GM06990 (cell line): ENCODE results near the gene FBF1.

Experiments
- DNase-seq: peaks from one replicate; pipeline ENCODE4 v3.0.0-alpha.2; 2011; ENCODE audit not compliant: insufficient read length; ENCODE audit errors: extremely low read depth
- H3K27me3 ChIP-seq: replicated peaks from 2 replicates; pipeline ENCODE4 v1.6.0; 2011; ENCODE audit warnings: low read length; ENCODE audit not compliant: control insufficient read depth, insufficient read depth
- H3K36me3 ChIP-seq: 2 replicates; pipeline ENCODE4 v1.5.1; 2011; ENCODE audit warnings: low read length; ENCODE audit not compliant: control insufficient read depth, insufficient read depth
- H3K4me3 ChIP-seq: replicated peaks from 2 replicates; pipeline ENCODE4 v1.5.1; 2011; ENCODE audit warnings: low read depth, mild to moderate bottlenecking, control low read depth, low read length
- CTCF ChIP-seq: IDR thresholded peaks from 2 replicates; pipeline ENCODE4 v1.5.1; 2011; ENCODE audit warnings: low read length, control low read depth, mild to moderate bottlenecking, inconsistent platforms; ENCODE audit not compliant: insufficient read depth, poor library complexity, severe bottlenecking

The FBF1 gene

DNA sequence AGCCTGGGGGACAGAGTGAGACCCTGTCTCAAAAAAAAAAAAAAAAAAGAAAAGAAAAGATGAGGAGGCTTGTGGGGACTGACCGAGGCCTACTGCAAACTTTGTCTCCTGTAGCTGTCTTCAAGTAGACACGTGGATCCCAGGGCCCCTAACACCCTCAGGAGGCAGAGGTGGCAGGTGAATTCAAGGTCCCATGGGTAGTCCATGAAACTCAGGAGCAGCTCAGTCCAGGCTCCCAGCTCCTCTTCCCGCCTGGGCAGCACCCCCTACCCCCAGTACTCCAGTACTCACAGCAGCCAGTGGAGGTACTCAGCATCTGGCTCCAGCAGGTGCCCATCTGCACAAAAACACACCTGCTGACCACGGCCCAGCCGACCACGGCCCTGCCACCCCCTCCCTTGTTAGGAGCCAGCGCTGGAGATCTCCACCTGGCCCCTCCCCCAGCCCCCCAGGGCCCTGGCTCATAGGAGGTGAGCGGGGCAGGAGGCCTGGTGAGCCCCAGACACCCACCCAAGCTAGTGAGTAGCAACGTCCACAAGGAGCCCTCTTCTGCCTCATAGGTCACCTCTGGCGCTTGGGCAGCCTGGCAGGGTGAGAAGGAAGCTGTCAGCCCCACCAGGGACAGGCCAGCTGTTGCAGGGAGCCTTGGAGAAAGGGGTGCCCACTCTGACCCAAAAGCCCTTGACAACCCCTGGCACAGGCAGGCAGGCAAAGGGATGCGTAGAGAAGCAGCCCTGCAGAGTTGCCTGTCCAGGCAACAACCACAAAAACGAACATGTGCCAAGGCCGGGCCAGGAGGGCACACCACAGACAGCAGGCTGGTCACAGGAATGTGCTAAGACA is 39.9 kb downstream of the FBF1 start:
- no peak for DNase-seq
- Histone ChIP-seq H3K36me3 (peaks cover 15% of the 10 kb centered on the region), H3K4me3 (no peak overlapping the region), H3K27me3 (no peaks in the 10 kb centered on the region)
- no peak for TF ChIP-seq CTCF

DNA sequence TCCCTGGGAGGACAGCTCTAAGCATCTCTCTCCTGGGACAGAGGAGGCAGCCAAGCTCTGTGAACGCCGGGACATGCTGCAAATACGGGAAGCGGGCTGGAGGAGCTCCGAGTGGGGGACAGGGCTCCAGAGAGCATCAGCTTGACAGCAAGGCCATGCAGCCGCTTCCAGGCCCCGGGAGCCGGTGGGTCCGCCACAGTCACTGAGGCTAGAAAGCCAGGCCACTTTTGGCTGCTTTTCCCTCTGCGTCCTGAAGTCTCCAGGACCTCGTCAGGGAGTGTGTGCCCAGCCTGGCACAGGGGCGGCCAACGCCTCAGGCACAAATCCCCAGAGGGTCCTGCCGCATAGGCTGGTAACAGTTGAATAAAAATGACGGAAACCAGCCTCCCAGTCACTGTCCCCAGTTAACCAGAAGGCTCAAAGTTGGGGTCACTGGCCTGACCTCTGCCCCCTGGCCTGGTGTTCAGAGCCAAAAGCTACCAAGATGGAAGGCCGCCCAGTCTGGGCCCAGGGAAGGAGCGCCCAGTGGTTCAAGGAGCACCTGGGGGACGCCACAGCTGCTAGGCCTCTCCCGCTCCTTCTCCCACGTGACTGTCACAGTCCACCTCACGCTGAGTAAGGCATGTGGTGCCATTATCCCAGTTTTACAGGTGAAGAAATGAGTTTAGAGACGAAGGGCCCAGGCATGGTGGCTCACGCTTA is 40.9 kb downstream of the FBF1 start:
- no peak for TF ChIP-seq CTCF
- DNase-seq: no peak
- Histone ChIP-seq H3K27me3 (no peaks in the 10 kb centered on the region), H3K4me3 (no peak overlapping the region), H3K36me3 (peaks cover 15% of the 10 kb centered on the region)

DNA sequence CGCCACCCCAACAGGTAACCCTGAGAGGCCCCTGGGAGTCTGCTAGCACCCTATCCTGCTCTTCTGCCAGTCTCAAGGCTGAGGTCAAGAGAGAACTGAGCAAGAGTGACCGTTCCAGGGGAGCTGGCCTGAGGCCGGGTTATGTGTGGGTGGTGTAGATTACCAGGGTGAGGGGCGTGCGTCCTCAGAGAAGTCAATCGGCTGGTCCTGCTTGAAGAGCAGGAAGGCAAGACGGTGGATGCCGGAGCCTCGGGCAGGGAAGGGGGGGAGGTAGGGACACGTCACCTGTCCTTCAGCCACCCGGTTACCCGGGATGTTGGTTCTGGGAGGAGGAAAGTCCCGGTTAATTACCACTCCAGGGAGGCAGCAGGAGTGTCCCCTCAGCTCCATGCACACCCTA is 41.5 kb downstream of the FBF1 start:
- no peak for TF ChIP-seq CTCF
- H3K36me3 ChIP-seq: peaks cover 15% of the 10 kb centered on the region
- no peaks in the 10 kb centered on the region for H3K27me3 ChIP-seq
- DNase-seq: no peak
- H3K4me3 ChIP-seq: no peak overlapping the region

DNA sequence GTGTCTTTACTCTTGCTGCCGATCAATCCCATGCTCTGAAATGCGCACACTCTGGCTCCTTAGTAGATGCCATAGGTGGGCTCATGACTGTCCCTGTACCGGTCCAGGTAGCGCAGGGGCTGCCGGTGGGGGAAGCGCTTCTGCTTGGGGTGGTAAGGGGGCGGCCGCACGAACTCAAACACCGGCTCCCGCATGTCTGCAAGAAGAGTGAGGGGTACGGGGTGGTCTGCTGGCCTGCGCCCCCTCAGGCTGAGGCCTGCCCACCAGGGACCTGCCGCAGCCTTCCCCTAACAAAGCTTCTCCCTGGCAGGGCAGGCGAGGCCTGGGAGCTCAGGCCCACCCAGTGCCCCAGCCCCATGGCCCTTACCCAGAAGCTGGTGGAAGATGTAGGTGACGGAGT is 42.1 kb downstream of the FBF1 start:
- H3K36me3 ChIP-seq: peaks cover 15% of the 10 kb centered on the region
- H3K4me3 ChIP-seq: no peak overlapping the region
- no peak for DNase-seq
- H3K27me3 ChIP-seq: no peaks in the 10 kb centered on the region
- TF ChIP-seq CTCF: no peak

DNA sequence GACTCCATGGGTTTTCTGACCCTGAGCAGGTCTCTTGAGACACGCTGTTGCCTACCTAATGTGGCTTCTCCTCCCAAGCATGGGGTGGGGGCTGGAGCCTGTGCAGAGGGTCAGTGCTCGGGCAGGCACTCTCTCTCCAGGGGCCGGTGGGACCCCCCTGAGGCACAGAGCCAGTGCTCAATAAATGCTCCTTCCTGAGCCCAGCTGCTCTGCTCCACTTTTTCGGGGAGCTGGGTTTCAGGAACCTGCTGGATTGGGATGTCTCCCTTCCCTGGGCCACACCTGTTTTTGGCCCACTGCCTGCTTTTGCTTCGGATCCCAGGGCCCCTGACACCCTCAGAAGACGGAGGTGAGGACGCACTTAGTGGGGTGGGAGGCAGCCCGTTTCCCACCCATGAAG is 42.8 kb downstream of the FBF1 start:
- H3K27me3 ChIP-seq: no peaks in the 10 kb centered on the region
- TF ChIP-seq CTCF: no peak
- no peak overlapping the region for H3K4me3 ChIP-seq
- peaks cover 15% of the 10 kb centered on the region for H3K36me3 ChIP-seq
- DNase-seq: no peak
